MG63 (cell line): ENCODE data around the gene TMEM119. TPM values are rescaled to one million over a fixed set of nuclear protein-coding genes. Genes with fewer than 3 reads are reported as not detected.

ENCODE experiments used
- DNase-seq: peaks from one replicate; pipeline ENCODE4 v3.0.0-alpha.2; 2020
- H3K27me3 ChIP-seq: fragments of 250-450 bp; sonication (Bioruptor Pico); 2 replicates; pipeline ENCODE4 v1.5.1; 2020; ENCODE audit warnings: mild to moderate bottlenecking, moderate library complexity
- H3K36me3 ChIP-seq: fragments of 250-450 bp; sonication (Bioruptor Pico); 2 replicates; pipeline ENCODE4 v1.5.1; 2020; ENCODE audit warnings: mild to moderate bottlenecking, moderate library complexity
- H3K4me3 ChIP-seq: fragments of 250-450 bp; sonication (Bioruptor Pico); 2 replicates; pipeline ENCODE4 v1.5.1; 2020; ENCODE audit warnings: mild to moderate bottlenecking, moderate library complexity
- H3K9me3 ChIP-seq: fragments of 250-450 bp; sonication (Bioruptor Pico); 2 replicates; pipeline ENCODE4 v1.5.1; 2020; ENCODE audit warnings: mild to moderate bottlenecking, moderate library complexity
- total RNA-seq: library from RNA; depleted of rRNA; stranded (reverse); fragments of >200 nt; shearing (Covaris generic); gene quantifications from 2 replicates; pipeline ENCODE4 v1.2.3, GENCODE V29; 2014; ENCODE audit warnings: low replicate concordance; rRNA removed

The TMEM119 gene, protein sequence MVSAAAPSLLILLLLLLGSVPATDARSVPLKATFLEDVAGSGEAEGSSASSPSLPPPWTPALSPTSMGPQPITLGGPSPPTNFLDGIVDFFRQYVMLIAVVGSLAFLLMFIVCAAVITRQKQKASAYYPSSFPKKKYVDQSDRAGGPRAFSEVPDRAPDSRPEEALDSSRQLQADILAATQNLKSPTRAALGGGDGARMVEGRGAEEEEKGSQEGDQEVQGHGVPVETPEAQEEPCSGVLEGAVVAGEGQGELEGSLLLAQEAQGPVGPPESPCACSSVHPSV
- total RNA-seq = 24.2 and 31.2 TPM in 2 replicates

DNA sequence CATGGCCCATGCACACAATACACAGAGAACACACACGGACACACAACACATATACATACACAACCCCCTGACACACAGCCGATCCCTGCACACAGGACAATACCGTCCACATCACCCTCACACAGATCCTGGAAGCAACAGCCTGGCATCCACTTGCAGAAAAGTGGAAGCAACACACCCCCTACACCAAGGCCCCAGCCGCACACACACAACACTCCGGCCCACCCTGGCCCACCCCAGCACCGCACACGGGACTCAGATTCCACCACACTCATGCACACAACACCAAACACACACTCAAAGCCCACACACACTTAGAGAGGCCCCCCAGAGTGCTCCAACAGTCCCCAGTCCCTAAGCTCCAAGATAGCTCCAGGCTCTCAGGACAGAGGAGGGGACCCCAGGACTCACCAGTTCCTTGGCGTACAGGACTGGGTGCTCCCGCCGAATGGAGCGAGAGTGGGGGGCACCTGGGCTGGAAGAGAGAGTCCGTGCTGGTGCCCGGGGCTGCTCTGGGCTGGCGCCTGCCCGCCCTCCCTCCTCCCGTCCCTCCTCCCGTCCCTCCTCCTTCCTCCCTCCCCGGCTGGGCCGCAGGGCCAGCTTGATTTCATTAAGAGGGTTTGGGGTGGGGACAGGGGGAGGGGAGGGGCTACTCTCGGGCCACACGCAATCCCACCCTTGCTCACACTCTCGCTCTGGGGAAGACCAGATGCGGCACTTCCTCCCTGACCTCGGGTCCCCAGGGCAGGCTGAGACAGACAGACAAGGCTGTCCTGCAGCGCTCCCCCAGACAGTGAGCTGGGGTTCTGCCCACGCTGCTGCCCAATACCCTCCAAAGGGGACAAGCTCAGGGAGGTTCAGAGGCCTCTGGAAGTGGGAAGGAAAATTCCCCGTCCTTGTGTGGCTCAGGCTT lies at the start of gene TMEM119:
Gene TMEM119, minus strand, starts transcription at position 526 of the 913 bp plus-strand sequence. CDS start 5,701 bp downstream, outside the sequence.
- H3K9me3 ChIP-seq = no peaks in the 10 kb centered on the region
- H3K4me3 ChIP-seq = peak within 1 kb of the TSS; percentile 58
- peak; percentile 69 for DNase-seq
- H3K27me3 ChIP-seq = no peaks in the 10 kb centered on the region
- peaks cover 24% of the 10 kb centered on the region for H3K36me3 ChIP-seq

DNA sequence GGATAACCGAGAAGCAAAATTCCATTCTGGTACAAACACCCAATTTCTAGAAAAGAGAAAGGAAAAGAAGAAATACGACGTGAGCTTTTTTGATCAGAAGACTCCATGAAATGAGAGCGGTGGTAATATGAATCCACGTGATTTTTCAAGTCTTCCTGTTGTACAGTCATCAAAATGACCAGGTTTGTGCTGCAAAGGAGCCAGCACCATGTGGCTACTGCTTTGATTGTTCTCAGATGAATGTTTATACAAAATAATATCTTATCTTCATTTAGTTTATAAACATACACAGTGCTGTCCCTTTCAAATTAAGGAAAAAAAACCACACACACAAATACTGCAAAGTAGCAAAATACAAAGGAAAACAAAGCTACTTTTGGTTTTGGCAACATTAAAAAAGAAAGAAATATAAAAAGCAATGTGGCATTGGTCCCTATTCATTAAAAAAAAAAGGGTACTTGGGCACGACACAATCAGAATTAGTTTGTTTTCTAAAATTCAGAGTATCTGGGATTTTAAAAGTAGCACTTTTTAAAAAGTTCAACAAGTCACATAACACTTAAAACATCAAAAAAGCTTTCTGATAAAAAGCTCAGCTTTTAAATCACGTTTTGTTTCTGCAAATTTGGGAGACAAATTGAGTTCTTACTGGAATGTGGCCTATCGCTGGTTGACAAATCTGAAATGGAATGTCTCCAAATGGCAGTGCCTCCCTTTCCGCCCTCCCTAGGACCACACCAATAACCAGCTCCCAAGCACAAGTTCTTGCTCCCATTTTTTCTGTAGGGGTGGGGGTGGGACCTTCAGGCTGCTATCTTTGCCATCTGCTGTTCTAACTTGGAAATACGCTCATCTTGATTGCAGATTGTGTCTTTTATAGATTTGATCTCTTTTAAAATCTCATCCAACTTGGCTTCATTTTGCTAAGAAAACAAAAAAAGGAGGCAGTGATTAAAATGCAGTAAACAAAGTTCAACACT lies 49.0 kb upstream of the TMEM119 start:
- H3K9me3 ChIP-seq = no peaks in the 10 kb centered on the region
- no peak overlapping the region for H3K4me3 ChIP-seq
- no peak for DNase-seq
- peaks cover 84% of the 10 kb centered on the region for H3K36me3 ChIP-seq
- H3K27me3 ChIP-seq = no peaks in the 10 kb centered on the region

DNA sequence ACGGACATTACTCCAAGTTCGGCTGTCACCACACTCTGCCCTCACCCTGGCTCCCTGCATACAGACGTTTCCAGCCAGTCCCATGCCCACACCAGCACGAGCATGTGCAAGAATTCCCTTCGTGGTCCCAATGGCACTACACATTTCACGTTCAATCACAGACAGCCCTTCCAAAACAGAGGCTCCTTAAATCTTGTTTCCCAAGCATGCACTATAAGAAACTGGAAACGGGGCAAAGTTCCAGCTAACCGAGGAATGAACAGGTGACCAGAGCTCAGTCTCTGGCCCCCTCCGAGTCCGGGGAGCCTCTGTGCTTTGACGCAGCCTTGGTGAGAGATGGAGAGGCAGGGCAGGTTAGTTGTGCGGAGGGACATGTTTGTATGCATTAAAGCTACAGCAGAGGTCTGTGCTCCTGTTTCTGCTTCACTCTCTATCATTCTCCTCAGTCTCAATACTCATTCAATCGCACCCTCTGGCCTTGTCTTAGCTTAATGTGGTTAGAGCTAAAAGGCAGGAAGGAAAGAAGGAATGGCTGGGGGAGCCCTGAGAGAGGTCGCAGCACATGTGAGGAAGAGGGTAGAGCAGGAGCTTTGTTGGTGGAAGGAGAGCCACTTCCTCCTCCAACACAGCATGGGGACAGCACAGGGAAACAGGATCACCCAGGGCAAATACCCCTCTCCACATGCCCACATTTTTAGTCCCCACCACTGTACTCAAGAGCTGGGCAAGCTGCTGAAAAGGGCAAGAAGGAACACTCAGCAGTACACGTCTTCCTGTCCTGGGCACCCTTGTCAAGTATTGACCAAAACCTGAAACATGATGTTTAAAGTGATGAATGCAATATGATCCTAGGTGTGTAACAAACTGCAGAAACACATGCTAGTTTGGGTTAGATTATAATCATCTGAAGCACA lies 48.1 kb upstream of the TMEM119 start:
- H3K4me3 ChIP-seq = no peak overlapping the region
- H3K27me3 ChIP-seq = no peaks in the 10 kb centered on the region
- peaks cover 86% of the 10 kb centered on the region for H3K36me3 ChIP-seq
- no peaks in the 10 kb centered on the region for H3K9me3 ChIP-seq
- no peak for DNase-seq

DNA sequence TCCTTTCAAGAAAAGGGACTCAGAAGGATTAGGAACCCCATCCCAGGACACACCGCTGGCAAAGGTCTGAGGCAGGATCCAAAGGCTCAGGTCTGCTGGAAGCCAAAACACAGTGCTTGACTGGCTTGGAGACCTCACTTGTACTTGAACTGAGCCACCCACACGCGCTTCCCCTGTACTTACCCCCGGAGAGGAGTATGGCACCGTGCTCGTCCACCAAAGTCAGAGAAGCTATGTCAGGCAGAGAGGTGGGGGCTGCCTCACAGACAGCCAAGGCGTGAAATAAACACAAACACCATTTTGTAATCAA lies 46.9 kb upstream of the TMEM119 start:
- H3K4me3 ChIP-seq = no peak overlapping the region
- H3K36me3 ChIP-seq = peaks cover 86% of the 10 kb centered on the region
- H3K27me3 ChIP-seq = no peaks in the 10 kb centered on the region
- no peaks in the 10 kb centered on the region for H3K9me3 ChIP-seq
- no peak for DNase-seq

DNA sequence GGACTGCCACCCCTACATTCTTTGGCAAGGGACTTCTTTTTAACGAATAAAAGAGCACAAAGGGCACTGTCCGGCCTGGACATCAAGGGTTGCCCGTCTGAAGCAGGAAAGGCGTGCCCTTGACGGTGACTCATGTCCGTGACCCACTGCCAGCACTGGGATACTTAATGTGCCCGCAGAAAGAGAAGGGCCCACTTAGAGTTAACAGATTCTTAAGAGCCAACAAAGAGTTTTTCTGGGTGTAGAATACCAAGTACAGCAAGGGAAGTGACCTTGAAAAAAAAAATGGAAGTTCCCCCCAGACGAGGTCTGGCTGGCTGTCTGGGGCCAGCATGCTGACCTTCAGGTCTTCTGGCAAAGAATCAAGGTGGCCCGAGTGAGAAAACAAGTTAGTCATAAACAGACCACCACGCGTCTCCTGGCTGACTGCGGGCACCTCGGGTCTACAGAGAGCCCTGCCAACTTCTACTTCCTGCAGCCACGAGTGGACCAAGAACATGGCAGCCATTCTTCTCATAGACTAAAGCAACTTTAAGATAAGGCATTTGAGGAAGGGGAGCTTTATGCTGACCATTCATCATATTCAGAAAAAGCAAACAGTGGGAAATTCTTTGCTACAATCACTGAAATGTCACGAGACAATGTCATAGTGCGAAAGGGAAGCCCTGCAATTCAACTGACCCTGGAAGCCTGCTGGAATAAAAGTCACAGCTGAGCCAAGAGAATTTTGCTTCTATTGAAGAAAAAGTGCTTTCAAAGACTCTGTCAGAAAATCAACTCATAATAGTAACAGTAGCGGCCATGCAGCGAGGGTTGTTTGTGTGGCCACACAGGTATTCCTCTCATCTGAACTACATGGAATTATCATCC lies 46.3 kb upstream of the TMEM119 start:
- H3K4me3 ChIP-seq = no peak overlapping the region
- H3K36me3 ChIP-seq = peaks cover 83% of the 10 kb centered on the region
- H3K27me3 ChIP-seq = no peaks in the 10 kb centered on the region
- no peaks in the 10 kb centered on the region for H3K9me3 ChIP-seq
- DNase-seq = peak; percentile 89

DNA sequence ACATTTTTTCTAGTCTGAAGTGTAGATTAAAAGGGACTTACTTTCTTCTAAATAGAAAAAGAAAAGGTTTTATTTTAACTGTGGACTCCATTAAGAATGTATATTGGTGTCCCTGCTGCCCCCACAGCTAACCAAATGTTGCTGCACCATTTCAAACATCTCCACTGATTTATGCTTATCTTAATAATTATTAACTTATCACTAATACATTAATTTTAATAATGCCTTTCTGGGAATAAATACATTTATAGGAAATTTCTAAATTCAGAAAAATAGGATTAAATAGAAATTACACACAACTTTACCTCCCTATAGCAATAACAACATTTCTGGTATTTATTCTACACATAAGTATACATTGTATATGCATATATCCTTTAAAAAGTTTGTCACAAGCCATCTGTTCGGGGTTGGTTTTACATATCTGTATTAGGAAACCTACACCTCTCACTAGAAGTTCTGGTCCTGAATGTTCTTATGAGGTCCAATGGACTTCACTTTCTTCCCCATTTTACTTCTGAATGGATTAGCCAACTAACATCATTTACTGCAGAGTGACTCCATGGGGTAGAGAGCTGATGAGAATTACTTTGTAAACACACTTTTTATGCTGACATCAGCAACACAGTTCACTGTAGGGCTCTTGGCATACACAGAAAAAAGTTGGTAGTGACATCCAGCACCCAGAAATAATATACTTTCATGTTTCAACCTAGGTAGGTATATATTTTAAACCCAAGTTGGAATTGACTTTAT lies 45.2 kb upstream of the TMEM119 start:
- Histone ChIP-seq H3K27me3 (no peaks in the 10 kb centered on the region), H3K36me3 (peaks cover 72% of the 10 kb centered on the region), H3K9me3 (no peaks in the 10 kb centered on the region), H3K4me3 (no peak overlapping the region)
- no peak for DNase-seq

DNA sequence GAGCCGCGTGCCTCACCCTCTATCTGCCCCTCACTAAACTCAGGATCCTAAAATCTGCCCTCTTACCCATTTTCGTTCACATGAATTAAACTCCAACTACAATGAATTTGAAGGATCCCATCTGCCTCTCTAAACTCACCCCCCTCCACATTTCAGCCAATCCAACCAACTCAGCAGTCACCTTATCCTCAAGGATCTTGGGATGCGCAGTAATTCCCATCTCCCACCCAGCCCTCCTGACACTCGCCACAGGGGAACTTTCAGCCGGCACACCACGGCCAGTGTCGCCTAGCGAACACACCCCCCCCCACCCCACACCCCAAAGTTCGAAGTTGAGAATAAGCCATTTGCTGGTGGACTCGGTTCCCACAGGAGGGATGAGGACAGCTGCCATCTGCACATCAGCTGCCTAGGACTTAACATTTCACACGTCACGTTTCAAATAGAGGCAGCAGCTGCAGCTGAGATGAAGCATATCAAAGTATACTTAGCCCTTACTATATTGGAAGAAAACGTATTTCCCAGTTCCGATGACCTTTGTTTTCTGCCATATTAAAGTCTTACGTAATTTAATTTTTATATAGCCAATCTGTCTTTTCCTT lies 44.5 kb upstream of the TMEM119 start:
- Histone ChIP-seq H3K27me3 (no peaks in the 10 kb centered on the region), H3K4me3 (no peak overlapping the region)
- DNase-seq = no peak

DNA sequence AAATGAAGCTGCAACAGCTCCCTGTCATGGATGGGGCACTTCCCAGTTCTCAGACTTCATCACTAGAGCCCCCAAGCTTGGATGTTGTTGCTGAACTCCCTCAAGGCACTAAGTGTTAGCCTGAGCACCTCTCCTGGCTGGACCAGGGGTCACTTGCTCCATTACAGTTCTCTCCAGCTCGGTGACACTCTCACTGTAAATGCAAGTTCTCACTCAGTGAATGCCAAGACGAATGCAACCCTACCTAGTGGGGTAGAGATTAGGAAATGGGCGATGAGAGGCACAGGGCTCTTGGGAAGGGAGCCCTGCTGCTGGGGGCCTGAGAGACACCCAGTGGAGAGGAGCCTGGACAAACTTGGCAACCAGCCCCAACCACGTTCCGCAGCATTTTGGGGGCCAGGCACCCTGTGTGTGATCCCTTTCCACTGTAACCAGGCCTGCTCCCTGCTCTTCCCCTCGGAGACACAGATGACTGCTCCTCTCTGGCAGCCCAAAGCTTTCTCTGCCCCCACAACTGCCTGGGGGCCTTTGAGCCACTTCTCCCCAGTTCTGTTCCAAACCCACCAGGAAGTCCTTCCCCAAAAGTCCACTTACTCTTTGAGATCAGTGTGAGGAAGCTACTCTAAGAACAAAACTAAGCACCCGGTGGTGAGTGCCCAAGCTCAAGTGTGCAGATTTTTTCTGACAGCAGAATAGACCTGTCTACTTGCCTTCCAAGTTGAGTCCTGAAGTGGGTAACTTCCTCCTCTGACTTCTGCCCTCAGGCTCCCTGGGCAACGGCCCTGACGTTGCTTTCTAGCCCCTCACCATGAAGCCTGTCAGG lies 43.8 kb upstream of the TMEM119 start:
- no peak for DNase-seq

More for the DNA sequence above, 44.5 kb upstream of the TMEM119 start:
- Histone ChIP-seq H3K36me3 (peaks cover 66% of the 10 kb centered on the region), H3K9me3 (no peaks in the 10 kb centered on the region; the same call in 1 of the 2 replicates)

DNA sequence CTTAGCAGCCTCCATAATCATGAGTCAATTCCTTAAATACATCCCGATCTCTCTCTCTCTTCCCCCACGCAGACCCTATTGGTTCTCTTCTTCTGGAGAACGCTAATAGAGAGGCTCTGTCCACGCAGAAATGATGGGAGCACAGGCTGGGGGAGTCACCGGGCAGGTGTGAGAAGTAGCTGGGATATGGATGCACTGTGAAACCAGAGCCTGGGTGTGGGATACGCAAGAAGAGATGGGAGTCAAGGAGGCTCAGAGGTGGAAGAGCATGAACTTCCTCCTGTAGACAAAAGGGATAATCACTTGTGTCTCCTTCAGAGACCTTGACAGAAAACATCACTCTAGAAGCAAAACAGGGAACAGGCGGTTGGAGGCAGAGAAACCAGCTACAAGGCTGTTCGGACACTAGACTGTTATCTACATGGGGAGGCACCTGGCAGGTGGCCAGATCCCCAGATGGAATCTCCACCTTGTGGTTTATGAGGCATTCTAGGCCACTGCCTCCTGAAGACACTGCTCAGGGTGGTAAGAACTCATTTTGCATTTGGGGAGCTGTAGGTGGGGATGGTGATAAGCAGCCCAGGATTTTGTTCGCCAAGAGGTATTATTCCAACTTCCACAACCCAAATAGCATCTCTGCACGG lies 43.0 kb upstream of the TMEM119 start:
- H3K9me3 ChIP-seq = no peaks in the 10 kb centered on the region; the same call in 1 of the 2 replicates
- H3K27me3 ChIP-seq = no peaks in the 10 kb centered on the region
- peaks cover 52% of the 10 kb centered on the region for H3K36me3 ChIP-seq
- DNase-seq = no peak
- H3K4me3 ChIP-seq = no peak overlapping the region

More for the DNA sequence above, 43.8 kb upstream of the TMEM119 start:
- Histone ChIP-seq H3K4me3 (no peak overlapping the region), H3K9me3 (no peaks in the 10 kb centered on the region; the same call in 1 of the 2 replicates), H3K27me3 (no peaks in the 10 kb centered on the region), H3K36me3 (peaks cover 59% of the 10 kb centered on the region)

DNA sequence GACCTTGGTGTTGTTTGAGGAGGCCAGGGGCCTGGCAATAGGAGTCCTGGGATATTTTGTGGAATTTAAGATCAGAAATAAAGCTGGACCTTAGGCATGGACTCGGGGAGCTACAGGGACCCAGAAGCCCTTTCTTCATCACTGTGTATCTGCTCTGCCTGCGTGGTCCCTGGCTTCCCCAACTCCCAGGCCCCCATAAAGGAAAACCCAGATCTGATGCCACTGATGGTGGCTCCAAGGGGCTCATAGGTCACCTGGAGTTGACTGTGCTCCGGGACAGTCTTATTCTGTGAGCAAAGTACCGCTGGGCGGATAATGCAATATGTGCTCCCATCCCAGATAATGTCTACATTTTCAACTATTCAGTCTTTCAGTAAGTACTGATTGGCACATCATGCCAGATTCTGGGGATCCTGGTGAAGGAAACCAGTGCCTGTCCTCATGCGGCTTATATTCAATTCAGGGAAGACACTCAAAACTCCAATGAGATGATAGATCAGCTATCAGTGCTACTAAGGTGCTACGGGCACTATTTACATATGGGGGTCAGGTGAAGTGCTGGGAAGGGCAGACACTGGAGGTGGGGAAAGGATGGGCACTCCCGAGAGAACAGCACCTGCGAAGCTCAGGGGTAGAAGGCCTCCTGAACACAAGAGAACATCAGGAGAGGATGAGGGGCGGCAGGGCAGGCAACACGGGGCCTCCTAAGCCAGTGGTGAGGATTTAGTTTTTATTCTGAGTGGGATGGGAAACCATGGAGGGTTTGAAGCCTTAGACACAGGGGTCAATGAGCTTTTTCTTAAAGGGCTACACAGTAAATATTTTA lies 41.3 kb upstream of the TMEM119 start:
- H3K27me3 ChIP-seq = no peaks in the 10 kb centered on the region
- H3K36me3 ChIP-seq = peaks cover 37% of the 10 kb centered on the region
- DNase-seq = no peak
- H3K9me3 ChIP-seq = no peaks in the 10 kb centered on the region; the same call in 1 of the 2 replicates
- H3K4me3 ChIP-seq = no peak overlapping the region

DNA sequence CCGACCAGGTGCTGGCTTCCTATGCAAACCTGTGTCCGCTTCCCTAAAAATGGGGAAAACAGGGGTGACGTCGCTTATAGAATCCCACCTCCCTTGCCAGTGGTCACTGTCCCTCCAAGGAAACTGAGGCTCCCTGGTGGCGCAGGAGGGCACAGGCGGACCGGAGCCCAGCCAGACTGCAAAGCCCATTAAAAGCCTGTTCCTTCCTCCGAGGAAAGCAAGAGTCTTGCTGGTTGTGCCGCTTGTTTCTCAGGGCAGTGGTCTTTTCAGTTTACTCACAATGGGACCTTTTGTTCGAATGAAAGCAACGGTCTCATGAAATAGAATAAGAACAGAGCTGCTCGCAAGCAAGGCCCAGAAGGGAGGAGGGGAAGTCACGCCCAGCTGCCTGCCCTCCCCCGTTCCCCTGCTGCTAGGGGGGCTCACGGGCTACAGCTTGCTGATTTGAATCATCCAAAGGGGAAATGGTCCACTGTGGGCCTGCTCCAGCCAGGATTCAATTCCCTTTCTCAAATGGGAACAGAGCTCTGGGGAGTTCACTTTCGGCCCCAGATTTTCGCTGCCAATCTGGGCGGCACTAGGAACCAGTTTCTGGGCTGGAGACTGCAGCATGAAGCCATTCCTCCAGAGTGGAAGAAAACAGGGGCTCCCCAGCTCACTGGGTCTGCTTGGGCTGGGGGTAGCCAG lies 40.4 kb upstream of the TMEM119 start:
- H3K27me3 ChIP-seq = no peaks in the 10 kb centered on the region
- H3K36me3 ChIP-seq = peaks cover 31% of the 10 kb centered on the region
- H3K4me3 ChIP-seq = no peak overlapping the region
- H3K9me3 ChIP-seq = no peaks in the 10 kb centered on the region; the same call in 1 of the 2 replicates
- DNase-seq = no peak
